Memory B cell (primary cell): ENCODE measurements around the gene SH3BP5L.
"Not testable (repeated sequence)": the region's sequence is repeated elsewhere in the genome, so short reads cannot be mapped to it uniquely, and the experiment has no call there.

Experiments
- ATAC-seq: fragments of 150-1000 bp; cut with Tn5 transposase; 2 replicates; pipeline ENCODE4 v1.10.0; 2021; ENCODE audit warnings: low read depth, mild to moderate bottlenecking, moderate library complexity
- DNase-seq, 2 donors: peaks; one replicate each; pipeline ENCODE4 v3.0.0; 2022; ENCODE audit warnings: low spot score in 2 of 2
- H3K27ac Mint-ChIP-seq: one replicate; pipeline ENCODE4 v1.8.0; 2022; ENCODE audit warnings: mild to moderate bottlenecking, moderate library complexity, mixed read lengths
- H3K27me3 Mint-ChIP-seq: one replicate; pipeline ENCODE4 v1.8.0; 2022; ENCODE audit warnings: mixed read lengths
- H3K36me3 Mint-ChIP-seq: one replicate; pipeline ENCODE4 v1.8.0; 2022; ENCODE audit warnings: mild to moderate bottlenecking, mixed read lengths
- H3K4me1 Mint-ChIP-seq: one replicate; pipeline ENCODE4 v1.8.0; 2022; ENCODE audit warnings: mixed read lengths
- H3K4me3 Mint-ChIP-seq: one replicate; pipeline ENCODE4 v1.8.0; 2022; ENCODE audit warnings: mild to moderate bottlenecking, moderate library complexity, mixed read lengths
- H3K9me3 Mint-ChIP-seq: one replicate; pipeline ENCODE4 v1.8.0; 2022; ENCODE audit warnings: mixed read lengths

The SH3BP5L gene

DNA sequence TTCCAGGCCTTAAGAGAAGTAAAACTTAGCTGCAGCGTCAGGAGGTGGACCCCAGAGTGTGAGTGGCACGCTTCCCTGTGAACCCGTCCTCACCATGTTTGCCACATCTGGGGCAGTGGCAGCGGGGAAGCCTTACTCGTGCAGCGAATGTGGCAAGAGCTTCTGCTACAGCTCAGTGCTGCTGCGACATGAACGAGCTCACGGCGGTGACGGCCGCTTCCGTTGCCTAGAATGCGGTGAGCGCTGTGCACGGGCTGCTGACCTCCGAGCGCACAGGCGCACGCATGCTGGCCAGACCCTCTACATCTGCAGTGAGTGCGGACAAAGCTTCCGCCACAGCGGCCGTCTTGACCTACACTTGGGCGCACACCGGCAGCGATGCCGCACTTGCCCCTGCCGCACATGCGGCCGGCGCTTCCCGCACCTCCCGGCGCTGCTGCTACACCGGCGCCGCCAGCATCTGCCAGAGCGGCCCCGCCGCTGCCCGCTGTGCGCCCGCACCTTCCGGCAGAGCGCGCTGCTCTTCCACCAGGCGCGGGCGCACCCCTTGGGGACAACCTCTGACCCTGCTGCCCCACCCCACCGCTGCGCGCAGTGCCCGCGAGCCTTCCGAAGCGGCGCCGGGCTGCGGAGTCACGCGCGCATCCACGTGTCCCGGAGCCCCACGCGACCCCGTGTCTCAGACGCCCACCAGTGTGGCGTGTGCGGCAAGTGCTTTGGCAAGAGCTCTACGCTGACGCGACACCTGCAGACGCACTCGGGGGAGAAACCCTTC is 21.7 kb upstream of the SH3BP5L start:
- no peak overlapping the region for H3K27ac Mint-ChIP-seq
- H3K27me3 Mint-ChIP-seq: no peaks in the 10 kb centered on the region
- no peaks in the 10 kb centered on the region for H3K9me3 Mint-ChIP-seq
- no peak for DNase-seq
- H3K36me3 Mint-ChIP-seq: peaks cover 14% of the 10 kb centered on the region
- ATAC-seq: no peak
- no peak overlapping the region for H3K4me3 Mint-ChIP-seq
- peaks cover 6% of the 10 kb centered on the region for H3K4me1 Mint-ChIP-seq

DNA sequence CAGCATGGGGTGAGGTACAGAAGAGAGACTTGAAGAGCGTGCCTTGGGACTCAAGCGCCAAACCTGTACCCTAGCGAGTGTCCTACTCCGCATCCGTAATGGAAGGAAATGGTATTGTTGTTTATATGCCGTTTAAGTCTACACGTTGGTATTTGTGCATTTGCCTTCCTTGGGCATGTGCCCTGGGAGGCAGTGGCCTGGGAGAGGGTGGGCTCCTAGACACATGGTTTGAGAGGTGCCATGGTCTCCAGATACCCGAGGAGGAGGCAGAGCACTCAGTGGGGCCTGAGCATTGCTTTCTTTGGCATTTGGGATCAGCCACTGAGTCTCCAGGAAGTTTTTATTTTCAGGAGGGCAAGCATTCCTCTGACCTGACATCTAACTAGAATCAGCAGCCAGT is 18.8 kb upstream of the SH3BP5L start:
- ATAC-seq (no peak), DNase-seq (no peak)
- Mint-ChIP-seq H3K27ac (no peak overlapping the region), H3K4me3 (no peak overlapping the region), H3K9me3 (no peaks in the 10 kb centered on the region), H3K27me3 (no peaks in the 10 kb centered on the region), H3K36me3 (peaks cover 15% of the 10 kb centered on the region), H3K4me1 (peaks cover 19% of the 10 kb centered on the region)

DNA sequence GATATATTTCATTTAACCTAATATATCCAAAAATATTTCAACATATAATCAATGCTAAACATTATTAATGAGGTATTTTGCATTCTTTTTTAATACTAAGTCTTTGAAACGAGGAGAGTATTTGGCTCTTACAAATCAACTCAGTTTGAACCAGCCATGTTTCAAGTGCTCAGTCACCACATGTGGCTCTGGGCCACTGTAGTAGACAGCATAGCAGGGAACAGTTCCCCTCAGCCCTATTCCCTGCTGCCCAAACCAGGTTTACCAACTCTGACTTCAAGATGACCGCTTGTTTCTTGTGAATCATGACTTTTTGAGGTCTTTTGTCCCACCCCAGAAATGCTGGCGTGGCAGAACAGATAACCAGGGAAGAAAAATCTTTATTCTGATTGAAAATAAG is 18.0 kb upstream of the SH3BP5L start:
- Mint-ChIP-seq H3K27me3 (no peaks in the 10 kb centered on the region), H3K27ac (no peak overlapping the region), H3K4me3 (no peak overlapping the region), H3K36me3 (peaks cover 10% of the 10 kb centered on the region), H3K4me1 (peaks cover 19% of the 10 kb centered on the region), H3K9me3 (no peaks in the 10 kb centered on the region)
- DNase-seq (no peak), ATAC-seq (no peak)

DNA sequence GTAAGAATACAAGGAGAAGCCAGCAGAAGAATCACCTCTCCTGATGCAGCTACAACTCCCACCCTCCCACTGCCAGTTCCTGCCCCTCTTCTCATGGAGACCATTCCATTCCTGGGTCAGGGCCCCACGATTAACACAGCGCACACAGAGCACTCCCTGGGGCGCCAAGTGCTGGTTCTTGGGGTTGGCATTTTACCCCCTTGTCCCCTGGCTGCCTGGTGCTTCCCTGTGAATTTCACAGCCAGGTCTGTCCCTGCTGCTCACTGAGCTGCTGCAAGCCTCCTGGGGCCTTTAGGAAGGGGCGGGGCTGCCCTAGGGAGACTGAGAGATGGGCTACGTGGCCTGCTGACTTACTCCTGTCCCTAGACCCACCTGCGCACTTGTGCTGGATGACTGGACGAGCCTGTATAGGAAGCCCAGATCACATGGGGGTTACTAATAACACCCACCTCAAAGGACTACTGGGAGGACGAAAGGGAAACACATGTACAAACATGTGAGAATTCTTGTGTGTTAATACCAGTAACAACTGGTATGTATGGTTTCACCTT is 17.1 kb upstream of the SH3BP5L start:
- no peak for DNase-seq
- Mint-ChIP-seq H3K27ac (peak overlapping the region; percentile 8), H3K36me3 (peaks cover 10% of the 10 kb centered on the region), H3K4me3 (no peak overlapping the region), H3K4me1 (peaks cover 19% of the 10 kb centered on the region), H3K27me3 (no peaks in the 10 kb centered on the region), H3K9me3 (no peaks in the 10 kb centered on the region)
- ATAC-seq: no peak

DNA sequence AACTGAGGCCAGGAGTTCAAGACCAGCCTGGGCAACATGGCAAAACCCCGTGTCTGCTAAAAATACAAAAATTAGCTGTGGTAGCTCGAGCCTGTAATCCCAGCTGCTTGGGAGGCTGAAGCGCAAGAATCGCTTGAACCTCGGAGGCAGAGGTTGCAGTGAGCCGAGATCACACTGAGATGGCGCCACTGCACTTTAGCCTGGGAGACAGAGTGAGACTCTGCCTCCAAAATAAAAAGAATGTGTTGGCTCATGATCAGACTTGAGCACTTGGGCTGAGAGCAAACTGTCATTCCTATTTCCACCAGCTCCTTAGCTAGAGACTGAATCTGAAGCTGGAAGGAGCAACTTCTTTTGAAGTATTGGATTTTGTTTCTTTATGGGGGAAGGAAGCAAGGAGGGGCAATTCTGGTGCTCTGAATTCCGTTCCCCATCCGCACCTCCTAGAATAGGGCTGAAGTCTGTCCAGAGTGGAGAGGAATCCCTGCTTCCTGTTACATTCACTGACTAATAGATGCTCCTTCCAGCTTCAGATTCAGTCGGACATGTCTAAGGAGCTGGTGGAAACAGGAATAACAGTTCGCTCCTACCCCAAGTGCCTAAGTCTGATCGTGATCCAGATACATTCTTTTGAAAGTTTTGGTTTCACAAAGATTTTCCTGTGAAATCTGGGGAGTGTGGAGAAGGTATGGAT is 16.1 kb upstream of the SH3BP5L start:
- no peak for DNase-seq
- H3K9me3 Mint-ChIP-seq: no peaks in the 10 kb centered on the region
- ATAC-seq: no peak
- peaks cover 9% of the 10 kb centered on the region for H3K36me3 Mint-ChIP-seq
- H3K27me3 Mint-ChIP-seq: no peaks in the 10 kb centered on the region
- H3K4me1 Mint-ChIP-seq: peaks cover 19% of the 10 kb centered on the region
- H3K4me3 Mint-ChIP-seq: no peak overlapping the region
- peak overlapping the region; percentile 47 for H3K27ac Mint-ChIP-seq

DNA sequence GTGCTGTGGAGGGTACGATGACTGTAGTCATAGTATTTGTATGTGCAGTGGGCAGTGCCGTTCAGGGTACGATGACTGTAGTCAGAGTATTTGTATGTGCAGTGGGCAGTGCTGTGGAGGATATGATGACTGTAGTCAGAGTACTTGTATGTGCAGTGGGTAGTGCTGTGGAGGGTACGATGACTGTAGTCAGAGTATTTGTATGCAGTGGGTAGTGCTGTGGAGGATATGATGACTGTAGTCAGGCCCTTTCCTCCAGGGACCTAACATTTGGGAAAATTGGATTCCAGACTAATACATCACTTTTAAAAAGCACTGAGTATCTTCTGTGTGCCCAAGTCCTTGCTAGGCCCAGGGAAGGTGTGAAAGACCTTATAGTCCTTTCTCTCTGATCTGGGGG is 15.2 kb upstream of the SH3BP5L start:
- H3K9me3 Mint-ChIP-seq: no peaks in the 10 kb centered on the region
- peak overlapping the region; percentile 38 for H3K27ac Mint-ChIP-seq
- peaks cover 19% of the 10 kb centered on the region for H3K4me1 Mint-ChIP-seq
- DNase-seq (no peak), ATAC-seq (no peak)
- H3K27me3 Mint-ChIP-seq: no peaks in the 10 kb centered on the region
- peaks cover 8% of the 10 kb centered on the region for H3K36me3 Mint-ChIP-seq
- peak overlapping the region; percentile 61 for H3K4me3 Mint-ChIP-seq

DNA sequence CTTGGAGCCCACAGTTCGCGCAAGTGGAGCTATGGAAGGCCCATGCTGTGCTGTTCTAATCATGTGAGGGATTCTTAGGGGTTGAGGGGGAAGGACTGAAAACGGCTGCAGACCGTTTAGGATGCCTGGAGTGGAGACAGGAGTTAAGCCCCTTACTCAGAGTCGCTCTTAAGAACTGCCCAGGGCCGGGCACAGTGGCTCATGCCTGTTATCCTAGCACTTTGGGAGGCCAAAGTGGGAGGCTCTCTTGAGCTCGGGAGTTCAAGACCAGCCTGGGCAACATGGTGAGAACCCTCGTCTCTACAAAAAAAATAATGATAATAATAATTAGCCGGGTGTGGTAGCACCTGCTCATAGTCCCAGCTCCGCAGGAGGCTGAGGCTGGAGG is 13.4 kb upstream of the SH3BP5L start:
- peaks cover 3% of the 10 kb centered on the region for H3K36me3 Mint-ChIP-seq
- ATAC-seq (no peak), DNase-seq (no peak)
- peaks cover 19% of the 10 kb centered on the region for H3K4me1 Mint-ChIP-seq
- H3K27ac Mint-ChIP-seq: no peak overlapping the region
- no peaks in the 10 kb centered on the region for H3K27me3 Mint-ChIP-seq
- H3K4me3 Mint-ChIP-seq: no peak overlapping the region
- H3K9me3 Mint-ChIP-seq: no peaks in the 10 kb centered on the region

DNA sequence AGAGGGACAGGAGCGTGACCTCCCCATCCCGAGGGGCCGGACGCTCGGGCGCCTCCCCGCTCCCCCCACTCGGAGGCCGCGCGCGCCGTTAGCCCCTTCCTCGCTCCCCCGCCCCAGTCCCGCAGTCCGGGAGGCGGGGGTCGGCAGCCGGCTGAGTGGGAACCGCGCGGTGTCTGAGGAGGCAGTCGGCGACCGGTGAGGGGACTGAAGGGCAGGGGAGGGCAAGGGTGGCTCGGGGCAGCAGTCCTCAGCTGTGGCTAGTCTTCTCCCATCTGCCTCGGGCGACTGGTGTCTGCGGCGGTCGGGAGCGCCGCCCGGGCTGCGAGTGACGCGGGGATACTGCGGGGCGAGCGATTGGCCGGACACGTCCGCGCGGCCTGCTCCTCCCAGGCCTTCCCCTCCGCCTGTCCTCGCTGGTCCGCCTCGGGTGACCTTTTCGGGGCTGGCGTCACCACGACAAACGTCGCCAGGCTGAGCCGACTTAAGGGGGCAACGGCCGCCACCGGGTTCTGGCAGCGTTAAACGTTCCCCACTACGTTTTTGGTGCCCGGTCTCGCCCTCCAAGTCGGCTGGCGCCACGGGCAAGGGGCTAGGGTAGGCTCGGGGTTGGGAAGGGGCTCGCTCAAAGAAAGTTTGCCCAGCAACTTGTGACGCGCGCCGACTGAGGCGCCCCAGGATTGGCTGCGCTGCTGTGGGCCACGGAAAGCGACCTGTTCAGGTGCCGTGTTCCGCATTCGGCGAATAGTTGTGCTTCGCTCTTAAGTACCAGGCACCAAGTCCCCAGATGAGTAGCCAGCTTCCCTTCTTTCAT is 12.8 kb upstream of the SH3BP5L start:
- DNase-seq: peak; percentile 89 to 93
- Mint-ChIP-seq H3K4me3 (no peak overlapping the region), H3K36me3 (peaks cover 3% of the 10 kb centered on the region), H3K9me3 (no peaks in the 10 kb centered on the region), H3K27ac (no peak overlapping the region), H3K27me3 (no peaks in the 10 kb centered on the region), H3K4me1 (peaks cover 19% of the 10 kb centered on the region)
- ATAC-seq: peak; percentile 69

DNA sequence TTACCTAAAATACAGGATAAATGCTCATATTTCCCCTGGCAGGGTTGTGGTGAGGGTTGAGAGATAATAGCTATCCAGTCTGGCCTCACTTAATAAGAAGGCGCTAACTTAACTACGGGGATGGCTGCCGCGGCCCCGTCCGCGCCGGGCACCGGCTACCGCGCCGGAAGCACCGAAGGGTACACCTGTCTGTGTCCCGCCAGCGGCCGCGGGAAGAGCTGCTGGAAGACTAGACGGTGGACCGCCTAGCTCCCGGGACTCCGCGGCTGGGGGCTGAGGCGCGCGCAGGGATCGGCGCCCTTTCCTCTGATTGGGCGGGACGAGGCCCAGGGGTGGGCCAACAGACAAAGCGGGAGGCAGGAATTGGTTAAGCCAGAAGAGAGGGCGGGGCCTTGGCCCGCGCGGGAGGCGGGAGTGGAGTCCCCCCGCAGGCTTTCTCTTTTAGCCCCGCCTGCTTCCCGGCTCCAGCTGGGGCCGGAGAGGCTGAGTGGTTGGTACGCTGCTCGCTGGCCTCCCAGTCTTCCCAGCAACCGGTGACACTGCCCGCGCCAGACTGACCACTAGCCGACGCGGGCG is 12.2 kb upstream of the SH3BP5L start, which contains the start of gene ZNF672:
Gene ZNF672 (plus strand): TSS at position 444 of the 576 bp plus-strand sequence. CDS start 9,051 bp downstream, outside the sequence.
- Mint-ChIP-seq H3K36me3 (peaks cover 3% of the 10 kb centered on the region), H3K4me3 (no peak within 1 kb of the TSS), H3K27me3 (no peaks in the 10 kb centered on the region), H3K27ac (no peak within 1 kb of the TSS), H3K4me1 (peaks cover 15% of the 10 kb centered on the region), H3K9me3 (no peaks in the 10 kb centered on the region)
- peak; percentile 83 to 89 for DNase-seq
- peak; percentile 78 for ATAC-seq

DNA sequence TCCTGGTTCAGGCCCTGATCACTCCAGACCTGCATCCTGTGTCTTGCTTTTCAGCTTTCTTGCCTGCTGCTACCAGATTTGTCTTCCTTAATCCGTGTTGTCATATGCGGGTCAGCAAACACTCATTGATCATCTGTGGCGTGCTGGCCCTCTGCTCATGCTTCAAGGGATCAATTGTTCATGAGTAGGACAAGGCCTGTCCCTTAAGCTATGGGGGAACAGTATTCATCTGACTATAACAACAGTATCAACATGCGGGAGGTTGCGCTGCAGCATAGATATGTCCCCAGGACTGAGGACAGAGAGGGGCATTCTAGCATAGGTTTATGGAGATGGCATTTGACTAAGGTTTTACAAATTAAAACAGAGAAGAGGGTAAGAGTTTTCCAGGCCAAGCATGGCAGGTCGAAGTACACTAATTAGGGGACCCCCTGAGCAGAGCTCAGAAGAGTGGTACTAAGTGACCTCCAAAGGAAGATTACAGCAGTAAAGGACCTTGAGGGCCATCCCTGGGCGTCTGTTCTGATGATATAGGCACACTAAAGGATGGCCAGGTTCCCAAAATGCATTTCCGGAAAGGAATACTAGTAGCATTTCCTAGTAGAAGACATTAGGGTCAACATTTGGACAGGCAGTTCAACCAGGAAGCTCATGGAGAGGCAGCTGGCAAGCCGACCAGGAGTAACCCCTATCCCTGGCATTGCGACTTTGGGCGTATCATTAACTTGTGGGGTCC is 11.5 kb upstream of the SH3BP5L start:
- no peaks in the 10 kb centered on the region for H3K27me3 Mint-ChIP-seq
- H3K9me3 Mint-ChIP-seq: no peaks in the 10 kb centered on the region
- H3K4me3 Mint-ChIP-seq: no peak overlapping the region
- H3K4me1 Mint-ChIP-seq: peaks cover 11% of the 10 kb centered on the region
- no peak overlapping the region for H3K27ac Mint-ChIP-seq
- H3K36me3 Mint-ChIP-seq: peaks cover 2% of the 10 kb centered on the region
- DNase-seq (no peak), ATAC-seq (no peak)

DNA sequence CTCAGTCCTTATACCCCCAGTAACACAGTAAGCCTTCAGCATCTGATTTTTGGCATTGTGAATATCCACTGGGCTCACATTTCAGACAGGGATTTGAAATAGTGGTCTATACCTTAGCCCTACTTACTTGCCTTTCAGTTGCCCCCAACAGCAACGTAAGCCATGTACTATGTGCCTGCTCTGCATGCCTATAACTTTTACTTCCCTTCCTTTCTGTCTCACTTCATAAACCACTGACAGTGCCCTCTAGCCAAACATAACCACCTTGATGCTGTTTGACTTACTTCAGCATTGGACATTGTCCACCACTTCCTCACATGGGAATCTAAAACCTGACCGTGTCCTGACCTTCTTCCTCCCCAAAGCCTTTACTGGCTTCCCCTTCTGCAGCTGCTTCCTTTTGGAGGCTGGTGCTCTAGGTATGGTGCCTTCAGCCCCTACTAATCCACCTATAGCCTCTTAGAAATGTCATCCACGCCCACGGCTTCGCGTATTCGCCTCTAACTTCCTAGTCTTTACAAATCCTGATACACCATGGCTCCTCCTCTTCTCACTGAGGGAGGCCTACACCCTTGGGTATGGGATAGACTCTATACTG is 8.7 kb upstream of the SH3BP5L start:
- Mint-ChIP-seq H3K27ac (no peak overlapping the region), H3K36me3 (no peaks in the 10 kb centered on the region), H3K4me3 (no peak overlapping the region), H3K4me1 (no peaks in the 10 kb centered on the region), H3K27me3 (no peaks in the 10 kb centered on the region), H3K9me3 (no peaks in the 10 kb centered on the region)
- DNase-seq (no peak), ATAC-seq (no peak)

DNA sequence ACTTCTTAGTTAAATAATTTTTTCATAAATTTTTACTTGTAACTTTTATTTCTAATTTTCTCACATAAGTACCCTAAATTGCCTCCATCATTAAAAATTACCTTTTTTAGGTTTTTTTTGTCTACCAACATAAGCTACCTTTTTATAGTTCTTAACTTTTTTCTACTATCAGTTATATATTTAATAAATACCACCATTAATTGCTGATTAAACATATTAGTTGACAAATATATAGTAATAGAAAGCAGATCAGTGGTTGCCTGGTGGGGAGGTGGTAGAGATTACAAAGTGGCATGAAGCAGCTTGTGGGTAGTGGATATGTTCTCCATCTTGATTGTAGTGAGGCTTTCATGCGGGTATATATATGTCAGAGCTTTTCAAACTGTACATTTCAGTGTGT is 6.1 kb upstream of the SH3BP5L start:
- no peaks in the 10 kb centered on the region for H3K9me3 Mint-ChIP-seq
- DNase-seq (no peak), ATAC-seq (no peak)
- peaks cover 3% of the 10 kb centered on the region for H3K4me1 Mint-ChIP-seq
- no peak overlapping the region for H3K27ac Mint-ChIP-seq
- no peaks in the 10 kb centered on the region for H3K36me3 Mint-ChIP-seq
- no peaks in the 10 kb centered on the region for H3K27me3 Mint-ChIP-seq
- no peak overlapping the region for H3K4me3 Mint-ChIP-seq

DNA sequence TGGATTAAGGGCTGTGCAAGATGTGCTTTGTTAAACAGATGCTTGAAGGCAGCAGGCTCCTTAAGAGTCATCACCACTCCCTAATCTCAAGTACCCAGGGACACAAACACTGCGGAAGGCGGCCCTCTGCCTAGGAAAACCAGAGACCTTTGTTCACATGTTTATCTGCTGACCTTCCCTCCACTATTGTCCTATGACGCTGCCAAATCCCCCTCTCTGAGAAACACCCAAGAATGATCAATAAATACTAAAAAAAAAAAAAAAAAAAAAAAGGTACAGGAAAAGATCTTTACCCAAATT is 5.0 kb upstream of the SH3BP5L start:
- not testable (repeated sequence) for H3K9me3 Mint-ChIP-seq, H3K36me3 Mint-ChIP-seq, H3K4me3 Mint-ChIP-seq, H3K27me3 Mint-ChIP-seq, H3K27ac Mint-ChIP-seq, H3K4me1 Mint-ChIP-seq, ATAC-seq, DNase-seq
